ENCODE data around the gene RPS28. TPM values are rescaled to one million over a fixed set of nuclear protein-coding genes. Genes with fewer than 3 reads are reported as not detected.

The RPS28 gene
- total RNA-seq, 4 donors from 2014 or later, result 275 to 526 (median 413) TPM

DNA sequence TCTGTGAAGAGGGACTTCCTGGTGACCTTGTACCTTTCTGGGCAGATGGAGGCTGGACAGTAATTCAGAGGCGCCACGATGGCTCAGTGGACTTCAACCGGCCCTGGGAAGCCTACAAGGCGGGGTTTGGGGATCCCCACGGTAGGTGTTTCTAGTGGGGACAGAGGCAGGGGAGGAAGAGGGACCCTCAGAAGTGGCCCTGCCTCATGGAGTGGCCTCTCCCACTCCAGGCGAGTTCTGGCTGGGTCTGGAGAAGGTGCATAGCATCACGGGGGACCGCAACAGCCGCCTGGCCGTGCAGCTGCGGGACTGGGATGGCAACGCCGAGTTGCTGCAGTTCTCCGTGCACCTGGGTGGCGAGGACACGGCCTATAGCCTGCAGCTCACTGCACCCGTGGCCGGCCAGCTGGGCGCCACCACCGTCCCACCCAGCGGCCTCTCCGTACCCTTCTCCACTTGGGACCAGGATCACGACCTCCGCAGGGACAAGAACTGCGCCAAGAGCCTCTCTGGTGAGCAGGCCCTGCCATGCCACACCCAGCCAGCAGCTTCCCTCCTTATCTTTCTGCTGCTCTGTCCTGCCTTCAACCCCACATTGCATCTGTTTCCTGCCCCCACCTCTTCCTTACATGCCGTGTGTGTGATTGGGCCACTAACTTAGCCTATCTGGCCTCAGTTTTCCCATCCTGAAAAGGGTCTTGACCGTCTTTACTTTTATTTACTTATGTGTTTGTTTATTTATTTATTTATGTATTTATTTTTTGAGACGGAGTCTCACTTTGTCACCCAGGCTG, 49.9 kb downstream of the RPS28 start:
- WGBS, 2 donors (ENCODE audit: low coverage in 1 of 2), result 76 to 78% methylated on average over 3 to 28 of the region's 28 CpGs

More for the DNA sequence above, 49.9 kb downstream of the RPS28 start:
- H3K36me3 ChIP-seq, result no peaks in the 10 kb centered on the region
- no peak for TF ChIP-seq POLR2A (IDR thresholded peaks at IDR 0.05)
- no peak for TF ChIP-seq EP300 (IDR thresholded peaks at IDR 0.05; ENCODE audit: low read depth)
- H3K4me1 ChIP-seq, result peaks cover 17 to 31% (median 29%) of the 10 kb centered on the region in 4 donors
- DNase-seq, result no peak
- no peak overlapping the region for H3K4me3 ChIP-seq
- H3K27me3 ChIP-seq, result no peaks in the 10 kb centered on the region
- intact Hi-C loops (cut with DNase I; ENCODE audit: low total_unique reads), result no loop called here
- no peaks in the 10 kb centered on the region for H3K9me3 ChIP-seq
- in situ Hi-C loops (cut with MboI; ENCODE audit: low pct_ligation_motif_present in 1 of 4, low pct_unique_long_range_greater_than_20kb in 1 of 4, low sequenced_read_pairs in 3 of 4), result no loop called here
- peak overlapping the region in 1 of 4 donors; percentile 21 for H3K27ac ChIP-seq

Other genes with a start within 250 kb of the RPS28 start
- not detected for gene FBN3, start 171.9 kb upstream of the RPS28 start, total RNA-seq
- gene CERS4, start 112.1 kb upstream of the RPS28 start, total RNA-seq, result 10 to 100 TPM in 3 of 4 donors, 1 to 10 TPM in 1; 3.4 to 58.0 (median 19.7) TPM
- 10 to 100 TPM in 3 of 4 donors, 1 to 10 TPM in 1; 9.4 to 73.2 (median 41.0) TPM for gene CD320, start 13.1 kb upstream of the RPS28 start, total RNA-seq
- gene NDUFA7, start 121 bp upstream of the RPS28 start, total RNA-seq, result 10 to 100 TPM; 11.2 to 40.0 (median 18.6) TPM
- 10 to 100 TPM in 1 of 4 donors, 1 to 10 TPM in 3; 3.2 to 10.5 (median 4.1) TPM for gene KANK3, start 21.8 kb downstream of the RPS28 start, total RNA-seq
- 100 to 1,000 TPM in 1 of 4 donors, 10 to 100 TPM in 1, 1 to 10 TPM in 2; 2.3 to 123 (median 10.3) TPM for gene ANGPTL4, start 42.7 kb downstream of the RPS28 start, total RNA-seq
- 100 to 1,000 TPM in 1 of 4 donors, 10 to 100 TPM in 3; 48.6 to 159 (median 56.1) TPM for gene RAB11B, start 68.9 kb downstream of the RPS28 start, total RNA-seq
- gene MARCHF2, start 91.8 kb downstream of the RPS28 start, total RNA-seq, result 100 to 1,000 TPM in 2 of 4 donors, 10 to 100 TPM in 2; 86.1 to 381 (median 118) TPM
- gene HNRNPM, start 123.5 kb downstream of the RPS28 start, total RNA-seq, result 100 to 1,000 TPM in 2 of 4 donors, 10 to 100 TPM in 2; 72.2 to 164 (median 101) TPM
- 1 to 10 TPM in 1 of 4 donors, under 1 TPM in 1, not detected in 2; 0.95 to 6.4 TPM for gene PRAM1, start 181.1 kb downstream of the RPS28 start, total RNA-seq
- 10 to 100 TPM in 3 of 4 donors, 1 to 10 TPM in 1; 7.8 to 13.8 (median 11.0) TPM for gene ZNF414, start 192.7 kb downstream of the RPS28 start, total RNA-seq

All from transverse colon (tissue), 4 donors.